Body of pancreas (tissue), 4 donors: ENCODE measurements around the gene ITGBL1.

ENCODE experiments used
- CTCF ChIP-seq, 7 experiments: fragments of 450-650 bp in 4 of 7; fragments of 200-600 bp in 3 of 7; sonication (generic) in 3 of 7; IDR thresholded peaks; one replicate each; pipeline ENCODE4 v1.5.1; 2016 to 2019; ENCODE audit warnings: antibody characterized with exemption in 7 of 7
- POLR2A ChIP-seq, 3 donors: fragments of 450-650 bp; IDR thresholded peaks; one replicate each; pipeline ENCODE4 v1.6.1; 2016; ENCODE audit warnings: antibody characterized with exemption in 3 of 3, mild to moderate bottlenecking in 2 of 3

DNA sequence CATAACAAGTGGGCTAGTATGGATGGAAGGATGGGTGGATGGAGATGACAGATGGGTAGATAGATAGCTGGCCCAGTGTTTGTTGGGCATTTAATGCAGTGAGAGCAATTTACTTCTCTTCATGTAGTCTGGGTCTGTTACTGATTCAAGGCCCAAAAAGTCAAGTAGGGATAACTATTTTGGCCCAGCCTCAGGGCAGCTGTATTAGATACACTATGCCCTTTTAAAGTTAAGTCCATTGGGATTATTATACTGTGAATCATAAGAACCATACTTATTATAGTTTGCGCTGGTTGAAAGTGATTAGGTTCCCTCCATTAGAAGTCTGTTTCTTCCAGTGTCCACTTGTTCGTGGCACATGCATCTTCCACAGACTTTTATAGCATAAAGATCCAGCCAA, 4.7 kb downstream of the ITGBL1 start:
- TF ChIP-seq POLR2A (IDR thresholded peaks at IDR 0.05), result no peak
- no peak for TF ChIP-seq CTCF (IDR thresholded peaks at IDR 0.05)
